GM18508 (cell line): ENCODE data around the gene HSCB.
"Not testable (repeated sequence)": the region's sequence is repeated elsewhere in the genome, so short reads cannot be mapped to it uniquely, and the experiment has no call there.

Experiments used
- ATAC-seq: cut with Tn5 transposase; IDR thresholded peaks from one replicate; pipeline ENCODE4 v1.9.1; 2021; ENCODE audit warnings: moderate number of reproducible peaks; ENCODE audit not compliant: insufficient read depth, unreplicated experiment

The HSCB gene

DNA sequence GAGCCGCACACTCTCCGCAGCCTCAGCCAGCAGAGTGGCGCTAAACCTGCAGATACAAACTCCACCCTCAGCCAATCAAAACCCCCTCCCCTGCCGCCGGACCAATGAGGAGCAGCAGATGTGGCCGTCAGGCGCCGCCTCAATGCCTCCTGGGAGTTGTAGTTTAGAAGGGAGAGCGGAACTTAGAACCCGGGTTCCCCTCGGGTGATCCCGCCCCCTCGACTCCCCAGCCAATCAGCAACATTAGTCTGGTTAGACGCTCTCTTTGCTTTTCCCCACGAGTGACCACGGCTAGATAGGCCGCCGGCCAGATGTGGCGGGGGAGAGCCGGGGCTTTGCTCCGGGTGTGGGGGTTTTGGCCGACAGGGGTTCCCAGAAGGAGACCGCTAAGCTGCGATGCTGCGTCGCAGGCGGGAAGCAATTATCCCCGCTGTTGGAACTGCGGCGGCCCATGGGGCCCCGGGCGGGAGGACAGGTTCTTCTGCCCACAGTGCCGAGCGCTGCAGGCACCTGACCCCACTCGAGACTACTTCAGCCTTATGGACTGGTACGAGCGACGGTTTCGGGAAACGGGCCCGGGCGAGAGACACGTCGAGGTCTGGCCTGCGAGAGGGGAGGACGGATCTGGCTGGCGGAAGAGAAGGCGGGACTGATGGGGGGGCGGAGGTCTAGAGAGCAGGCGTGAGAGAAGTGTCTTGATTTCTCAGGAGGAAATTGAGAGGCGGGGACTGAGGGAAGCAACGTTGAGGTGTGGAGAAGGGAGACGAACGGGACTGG, at the start of gene HSCB, which contains the start of gene CHEK2:
TSS of gene HSCB (plus strand) at position 255 of the 777 bp plus-strand sequence. CDS start at position 312, 57 bp downstream.
TSS of gene CHEK2 (minus strand) at position 36 of the 777 bp plus-strand sequence. CDS start 7,099 bp downstream, outside the sequence.
- ATAC-seq = peak; percentile 87

GRCh38 chr22:28693041-28693760, 48.6 kb upstream of the HSCB start:
- ATAC-seq = not testable (repeated sequence)

DNA sequence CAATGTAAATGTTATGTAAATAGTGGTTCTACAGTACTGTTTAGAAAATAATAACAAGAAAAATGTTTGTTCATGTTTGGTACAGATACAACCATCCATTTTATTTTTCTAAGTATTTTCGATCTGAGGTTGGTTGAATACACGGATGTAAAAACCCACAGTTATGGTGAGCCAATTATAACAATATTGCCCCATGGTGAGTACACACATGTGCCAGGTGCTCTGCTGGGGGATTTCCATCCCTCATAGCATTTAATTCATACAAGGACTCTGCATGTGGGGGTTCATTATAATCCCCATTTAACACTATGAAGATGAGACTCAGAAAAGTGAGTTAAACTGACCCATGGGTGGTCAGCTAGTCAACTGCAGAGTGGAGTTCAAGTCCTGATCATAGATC, 38.9 kb upstream of the HSCB start:
- no peak for ATAC-seq

DNA sequence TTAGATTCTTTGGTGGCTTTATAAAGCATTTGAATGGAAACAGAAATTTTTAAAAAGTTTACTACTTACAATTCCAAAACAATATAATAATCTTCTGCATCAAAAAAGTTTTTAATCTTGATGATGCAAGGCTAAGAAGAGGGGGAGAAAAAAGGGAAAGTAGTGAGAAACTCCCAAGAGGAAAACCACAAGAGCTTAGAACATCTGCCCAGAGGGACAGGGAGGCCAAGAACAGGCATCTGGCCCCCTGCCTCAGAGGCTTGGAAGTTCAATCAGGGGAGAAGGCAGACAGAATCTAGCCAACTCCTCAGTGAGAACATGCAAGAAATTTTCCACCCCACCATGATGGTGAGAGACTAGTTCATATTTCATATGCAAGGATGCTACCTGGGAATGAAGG, 38.4 kb upstream of the HSCB start:
- ATAC-seq = no peak

DNA sequence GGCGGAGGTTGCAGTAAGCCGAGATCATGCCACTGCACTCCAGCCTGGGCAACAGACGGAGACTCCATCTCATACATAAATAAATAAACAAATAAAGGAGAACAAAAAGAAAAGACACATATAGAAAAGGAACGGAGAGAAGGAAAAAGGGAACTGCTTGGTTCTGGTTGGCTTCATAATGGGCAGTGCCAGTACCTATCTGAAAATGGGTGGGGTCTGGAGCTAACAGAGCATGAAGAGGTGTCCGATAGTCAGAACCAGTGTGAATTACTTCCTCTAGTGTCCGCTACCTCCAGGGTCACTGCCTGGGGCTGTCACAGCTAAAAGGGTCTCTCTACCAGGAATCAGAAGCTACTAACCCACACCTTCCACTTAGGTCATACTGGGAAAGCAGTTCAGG, 35.0 kb upstream of the HSCB start:
- ATAC-seq = no peak

DNA sequence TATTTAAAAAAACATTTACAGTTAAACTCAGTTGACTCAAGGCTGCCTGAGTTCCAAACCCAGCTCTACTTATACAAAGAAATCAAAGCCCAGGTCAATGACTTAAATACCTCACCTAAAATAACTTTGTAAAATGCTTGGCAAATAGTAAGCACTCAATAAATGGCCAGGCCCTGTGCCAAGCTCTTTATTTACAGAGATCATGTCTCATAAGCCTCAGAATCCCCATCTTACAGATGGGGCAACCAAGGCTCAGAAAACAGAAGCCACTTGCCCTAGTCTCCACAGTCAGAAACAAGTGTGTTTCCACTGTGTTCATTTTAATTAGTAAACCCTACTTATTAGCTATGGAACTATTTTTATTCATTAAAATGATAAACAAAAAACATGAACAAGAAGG, 31.7 kb upstream of the HSCB start:
- no peak for ATAC-seq

DNA sequence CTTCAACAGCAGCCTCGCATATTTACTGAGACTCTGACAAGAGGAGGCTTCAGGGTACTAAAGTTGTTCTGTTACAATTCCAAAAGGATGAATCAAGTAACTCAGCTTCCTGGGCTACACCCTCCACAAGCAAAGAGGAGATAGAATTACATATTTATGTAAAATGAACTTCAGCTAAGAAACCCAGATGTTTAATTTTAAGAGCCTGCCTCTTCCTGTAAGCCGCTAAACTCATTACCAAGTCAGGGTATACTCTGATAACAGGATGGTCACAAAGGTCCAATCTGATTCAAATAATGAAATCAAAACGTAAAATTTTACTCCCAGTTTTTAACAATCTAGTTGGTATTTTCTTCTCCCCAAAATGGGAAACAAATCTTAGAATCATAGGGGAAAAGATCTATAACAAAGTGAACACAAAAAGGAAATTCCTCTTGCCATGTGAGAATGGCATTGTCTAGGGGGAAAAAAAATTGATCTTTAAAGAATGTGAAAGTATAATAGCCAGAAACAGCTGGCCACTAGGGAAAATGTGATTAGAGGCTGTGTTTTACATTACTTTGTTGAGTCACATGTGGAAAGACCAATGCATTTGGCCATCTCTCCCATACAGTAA, 31.2 kb upstream of the HSCB start:
- no peak for ATAC-seq

DNA sequence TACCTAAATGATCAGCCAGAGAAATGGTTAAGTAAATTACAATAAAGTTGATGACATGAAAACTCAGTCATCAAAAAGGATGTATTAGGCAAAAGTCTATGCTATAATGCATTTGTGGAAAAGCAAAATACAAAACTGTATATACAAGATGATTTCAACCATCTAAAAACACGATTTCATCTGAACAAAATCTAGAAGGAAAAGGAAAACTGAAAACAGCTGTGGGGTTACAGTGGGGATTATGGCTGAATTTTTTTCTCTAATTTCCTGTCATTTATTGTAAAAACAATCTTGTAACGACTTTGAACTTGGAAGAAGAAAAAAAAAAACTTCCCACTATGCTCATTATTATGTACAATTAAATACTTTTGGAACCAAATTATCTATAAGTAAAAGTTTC, 30.5 kb upstream of the HSCB start:
- no peak for ATAC-seq

DNA sequence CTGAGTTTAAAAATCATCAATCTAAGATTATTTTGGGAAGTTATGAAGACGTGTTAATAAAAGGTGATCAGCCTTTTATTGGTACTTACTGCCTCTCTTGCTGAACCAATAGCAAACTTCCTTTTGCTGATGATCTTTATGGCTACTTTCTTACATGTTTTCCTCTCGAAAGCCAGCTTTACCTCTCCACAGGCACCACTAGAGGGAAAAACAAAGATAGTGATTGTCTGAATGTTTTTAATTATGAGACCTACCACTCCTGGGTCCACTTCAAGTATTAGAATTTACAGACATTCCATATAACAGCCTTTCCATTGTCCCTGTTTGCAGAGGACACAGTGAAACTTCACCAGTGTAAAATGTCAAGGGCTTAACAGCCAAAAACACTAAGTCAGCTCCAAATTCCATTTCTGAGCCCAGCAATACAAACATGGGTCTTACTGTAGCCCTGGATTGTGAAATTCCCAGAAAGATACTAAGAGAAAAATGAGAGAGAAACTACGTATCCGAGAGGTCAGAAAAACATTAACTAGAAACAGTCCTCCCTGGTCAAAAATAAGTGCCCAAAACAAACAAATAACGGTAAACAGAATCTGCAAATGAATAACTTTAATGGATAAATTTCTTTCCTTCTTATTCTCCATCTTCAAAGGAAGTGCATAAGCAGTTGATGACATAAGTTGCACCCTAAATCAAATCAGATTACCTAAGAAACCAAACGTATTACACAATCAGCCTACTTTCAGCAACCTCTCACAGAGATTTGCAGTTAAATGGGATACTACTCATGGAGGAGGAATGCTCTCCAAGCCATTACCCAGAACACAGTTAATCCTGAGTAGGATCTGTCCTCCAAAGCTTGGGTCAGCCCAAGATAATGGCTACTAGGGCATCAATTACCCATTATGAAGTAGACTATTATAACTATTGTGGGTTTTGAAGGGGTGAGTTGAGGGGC, 29.7 kb upstream of the HSCB start:
- no peak for ATAC-seq

DNA sequence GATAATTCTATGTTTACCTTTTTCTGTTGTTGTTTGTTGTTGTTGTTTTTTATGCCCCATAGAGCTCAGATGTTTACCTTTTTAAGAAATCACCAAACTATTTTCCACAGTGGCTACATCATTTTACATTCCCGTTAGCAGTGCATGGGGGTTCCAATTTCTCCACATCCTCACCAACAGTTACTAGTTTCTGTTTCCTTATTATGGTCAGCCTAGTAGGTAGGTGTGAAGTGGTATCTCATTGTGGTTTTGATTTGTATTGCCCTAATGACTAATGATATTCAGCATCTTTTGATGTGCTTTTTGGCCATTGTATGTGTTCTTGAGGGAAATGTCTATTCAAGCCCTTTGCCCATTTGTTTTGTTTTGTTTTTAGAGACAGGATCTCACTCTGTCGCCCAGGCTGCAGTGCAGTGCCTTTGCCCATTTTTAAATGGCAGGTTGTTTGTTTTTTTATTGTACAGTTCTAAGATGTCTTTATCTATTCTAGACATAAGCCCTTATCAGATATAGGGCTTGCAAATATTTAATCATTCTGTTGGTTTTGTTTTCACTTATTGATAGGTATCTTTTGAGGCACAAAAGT, 27.7 kb upstream of the HSCB start:
- ATAC-seq = no peak

DNA sequence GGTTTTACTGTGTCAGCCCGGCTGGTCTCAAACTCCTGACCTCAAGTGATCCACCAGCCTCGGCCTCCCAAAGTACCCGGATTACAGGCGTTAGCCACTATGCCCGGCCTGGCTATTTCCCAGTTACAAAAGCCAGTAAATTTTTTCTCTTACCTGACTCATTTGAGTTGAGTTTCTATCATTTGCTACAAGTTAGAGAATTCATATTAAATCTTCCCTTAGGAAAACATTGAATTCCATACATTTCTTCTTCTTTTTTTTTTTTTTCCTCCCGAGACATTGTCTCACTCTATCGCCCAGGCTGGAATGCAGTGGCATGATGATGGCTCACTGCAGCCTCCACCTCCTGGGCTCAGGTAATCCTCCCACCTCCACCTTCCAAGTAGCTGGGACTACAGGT, 26.2 kb upstream of the HSCB start:
- ATAC-seq = no peak

GRCh38 chr22:28716686-28717085, 25.2 kb upstream of the HSCB start:
- no peak for ATAC-seq

GRCh38 chr22:28718044-28718443, 23.8 kb upstream of the HSCB start:
- ATAC-seq = no peak

- no peak for ATAC-seq
Observed at GRCh38 chr22:28728002-28728401, 13.8 kb upstream of the HSCB start.

DNA sequence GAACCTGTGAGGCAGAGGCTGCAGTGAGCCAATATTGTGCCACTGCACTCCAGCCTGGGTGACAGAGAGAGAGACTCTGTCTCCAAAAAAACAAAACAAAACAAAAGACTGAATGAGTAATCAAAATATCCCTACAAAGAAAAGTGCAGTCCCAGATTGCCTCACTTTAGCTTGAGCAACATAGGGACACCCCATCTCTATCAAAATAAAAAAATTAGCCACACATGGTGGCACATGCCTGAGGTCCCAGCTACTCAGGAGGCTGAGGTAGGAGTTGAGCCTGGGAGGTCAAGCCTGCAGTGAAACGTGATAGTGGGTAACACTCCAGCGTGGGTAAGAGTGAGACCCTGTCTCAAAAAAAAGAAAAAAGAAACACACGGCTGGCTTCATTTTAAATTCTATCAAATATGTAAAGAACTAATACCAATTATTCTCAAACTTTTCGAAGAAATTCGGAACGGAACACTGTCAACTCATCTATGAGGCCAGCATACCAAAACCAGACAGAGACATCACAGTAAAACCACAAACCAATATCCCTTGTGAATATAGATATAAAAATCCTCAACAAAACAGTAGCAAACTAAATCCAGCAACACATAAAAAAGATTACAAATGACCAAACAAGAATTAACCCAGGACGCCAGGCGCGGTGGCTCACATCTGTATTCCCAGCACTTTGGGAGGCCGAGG, 13.1 kb upstream of the HSCB start:
- no peak for ATAC-seq

- no peak for ATAC-seq
Observed at GRCh38 chr22:28730179-28730578, 11.7 kb upstream of the HSCB start.

GRCh38 chr22:28734393-28734792, 7.4 kb upstream of the HSCB start:
- ATAC-seq = no peak

- no peak for ATAC-seq
Observed at GRCh38 chr22:28736301-28737155, 5.3 kb upstream of the HSCB start.
